Stimulated activated CD8-positive, alpha-beta memory T cell treated with anti-CD3 and anti-CD28 coated beads, Interleukin-12 subunit alpha, Interleukin-12 subunit beta, amount 100 ng/mL, for 4 hours (primary cell): ENCODE measurements around the gene SLC4A2.
"Not testable (repeated sequence)": the region's sequence is repeated elsewhere in the genome, so short reads cannot be mapped to it uniquely, and the experiment has no call there.

Experiments
- DNase-seq: peaks from one replicate; pipeline ENCODE4 v3.0.0-alpha.2; 2020; ENCODE audit warnings: low read depth

SLC4A2 gene

DNA sequence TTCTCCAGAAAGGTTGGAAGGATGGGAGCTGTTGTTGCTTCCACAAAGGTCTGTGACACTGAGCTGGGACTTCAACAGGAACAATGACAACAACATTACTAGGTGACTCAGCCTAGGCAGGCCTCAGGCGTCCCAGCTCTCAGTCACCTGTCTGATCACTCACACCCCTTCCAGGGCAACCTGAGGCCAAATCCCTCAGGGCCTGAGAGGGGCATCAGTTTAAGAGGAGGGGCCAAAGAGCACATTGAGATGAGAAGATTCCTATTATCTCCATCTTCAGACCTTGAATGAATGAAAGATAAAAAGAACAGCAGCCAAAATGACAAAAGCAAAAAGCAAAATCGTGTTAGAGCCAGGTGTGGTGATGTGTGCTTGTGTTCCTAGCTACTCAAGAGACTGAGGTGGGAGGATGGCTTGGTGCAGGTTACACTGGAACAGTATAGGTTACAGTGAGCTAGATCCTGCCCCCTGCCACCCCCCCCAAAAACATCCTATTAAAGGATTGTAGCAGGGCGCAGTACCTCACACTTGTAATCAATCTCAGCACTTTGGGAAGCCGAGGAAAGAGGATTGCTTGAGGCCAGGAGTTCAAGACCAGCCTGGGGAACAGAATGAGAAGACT is 34.8 kb upstream of the SLC4A2 start, which contains the start of gene ATG9B:
ATG9B (minus strand) TSS at position 60 of the 622 bp plus-strand sequence. CDS start 71 bp downstream, outside the sequence.
- DNase-seq, result no peak

- no peak for DNase-seq
These were observed 33.3 kb upstream of the SLC4A2 start for GRCh38 chr7:151025924-151026671.

- DNase-seq, result not testable (repeated sequence)
These were observed 32.3 kb upstream of the SLC4A2 start for GRCh38 chr7:151026771-151027727.

DNA sequence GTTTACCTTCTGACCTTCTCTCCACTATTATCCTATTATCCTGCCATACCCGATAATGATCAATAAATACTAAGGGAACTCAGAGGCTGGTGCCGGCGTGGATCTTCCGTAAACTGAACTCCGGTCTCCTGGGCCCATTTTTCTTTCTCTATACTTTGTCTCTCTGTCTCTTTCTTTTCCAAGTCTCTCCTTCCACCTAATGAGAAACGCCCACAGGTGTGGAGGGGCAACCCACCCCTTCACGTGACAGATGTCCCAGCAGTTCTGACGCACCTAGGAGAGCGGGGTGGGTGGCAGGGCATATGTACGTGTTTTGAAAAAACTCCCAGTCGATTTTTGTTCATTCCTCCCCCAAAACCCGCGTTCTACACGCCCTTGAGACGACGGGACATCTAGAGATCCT is 31.7 kb upstream of the SLC4A2 start:
- not testable (repeated sequence) for DNase-seq

DNA sequence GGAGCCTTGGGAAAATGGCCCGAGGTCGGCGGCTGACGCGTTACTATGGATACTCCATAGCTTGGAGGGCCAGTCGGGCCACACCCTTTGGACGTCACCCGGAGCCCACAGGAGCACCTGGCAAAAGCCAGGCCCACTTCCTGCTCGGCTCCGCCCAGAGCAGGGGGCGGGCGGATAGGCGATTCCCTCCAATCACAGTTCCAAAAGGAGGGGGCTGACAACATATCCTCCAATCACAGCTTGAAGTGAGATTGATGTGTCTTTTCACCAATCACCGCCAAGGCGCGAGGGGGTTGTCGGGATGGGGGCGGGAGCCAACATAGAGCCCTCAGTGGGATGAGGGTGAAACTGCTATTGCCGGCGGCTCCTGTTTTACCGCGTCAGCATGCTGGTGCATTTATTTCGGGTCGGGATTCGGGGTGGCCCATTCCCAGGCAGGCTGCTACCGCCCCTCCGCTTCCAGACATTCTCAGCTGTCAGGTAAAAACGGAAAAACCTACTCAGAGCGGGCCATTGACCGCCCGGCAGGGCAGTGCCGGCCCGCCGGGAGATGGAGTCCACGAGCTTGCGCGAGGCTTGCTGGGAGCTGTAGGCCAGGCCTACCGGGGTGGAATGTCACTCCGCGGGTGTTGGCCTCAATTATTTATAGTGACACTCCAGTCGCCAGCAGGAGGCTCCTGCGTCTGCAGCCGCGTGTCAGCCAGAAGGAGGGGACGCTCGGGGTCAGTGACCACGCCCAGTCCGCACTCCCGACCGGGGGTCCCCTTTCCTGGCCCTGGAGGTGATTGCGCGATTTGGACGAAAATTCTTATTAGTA is 31.1 kb upstream of the SLC4A2 start, which contains the start of gene ABCB8:
ABCB8 (plus strand) TSS at position 320 of the 817 bp plus-strand sequence; CDS start at position 386, 66 bp downstream.
- peak; percentile 94 for DNase-seq

DNA sequence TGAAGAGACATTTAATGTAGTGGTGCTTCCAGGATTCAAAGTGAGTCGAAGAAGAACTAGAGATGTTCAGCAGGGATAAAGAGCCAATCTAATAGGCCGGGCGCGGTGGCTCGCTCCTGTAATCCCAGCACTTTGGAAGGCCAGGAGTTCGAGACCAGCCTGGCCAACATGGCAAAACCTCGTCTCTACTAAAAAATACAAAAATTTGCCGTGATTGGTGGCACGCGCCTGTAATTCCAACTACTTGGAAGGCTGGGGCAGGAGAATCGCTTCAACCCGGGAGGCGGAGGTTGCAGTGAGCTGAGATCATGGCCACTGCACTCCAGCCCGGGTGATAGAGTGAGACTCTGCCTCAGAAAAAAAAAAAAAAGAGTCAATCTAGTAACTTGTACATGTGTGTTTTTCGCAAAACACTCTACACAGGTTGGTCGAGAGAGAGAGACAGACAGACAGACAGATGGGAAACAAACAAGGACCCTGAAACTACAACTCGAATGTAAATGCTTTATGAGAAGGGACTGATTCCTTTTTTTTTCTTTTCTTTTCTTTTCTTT is 30.4 kb upstream of the SLC4A2 start:
- DNase-seq, result no peak

DNA sequence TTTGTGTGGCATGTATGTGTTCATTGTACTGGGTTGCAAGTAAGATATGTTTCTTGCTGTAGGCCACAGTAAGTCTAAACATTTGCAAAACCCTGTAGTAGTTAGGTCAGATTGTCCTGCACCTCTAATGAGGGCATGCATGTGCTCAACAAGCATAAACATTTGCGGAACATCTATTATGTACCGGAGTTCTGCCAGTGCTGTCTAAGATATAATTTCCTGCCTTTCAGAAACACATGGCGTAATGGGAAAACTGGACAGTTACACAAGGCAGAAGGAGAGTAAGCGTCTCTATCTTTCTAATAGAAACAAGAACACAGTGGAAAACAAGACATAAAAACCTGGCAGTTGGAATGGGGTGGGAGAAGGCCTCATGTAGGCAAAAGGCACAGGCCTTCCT is 28.4 kb upstream of the SLC4A2 start:
- DNase-seq, result no peak

DNA sequence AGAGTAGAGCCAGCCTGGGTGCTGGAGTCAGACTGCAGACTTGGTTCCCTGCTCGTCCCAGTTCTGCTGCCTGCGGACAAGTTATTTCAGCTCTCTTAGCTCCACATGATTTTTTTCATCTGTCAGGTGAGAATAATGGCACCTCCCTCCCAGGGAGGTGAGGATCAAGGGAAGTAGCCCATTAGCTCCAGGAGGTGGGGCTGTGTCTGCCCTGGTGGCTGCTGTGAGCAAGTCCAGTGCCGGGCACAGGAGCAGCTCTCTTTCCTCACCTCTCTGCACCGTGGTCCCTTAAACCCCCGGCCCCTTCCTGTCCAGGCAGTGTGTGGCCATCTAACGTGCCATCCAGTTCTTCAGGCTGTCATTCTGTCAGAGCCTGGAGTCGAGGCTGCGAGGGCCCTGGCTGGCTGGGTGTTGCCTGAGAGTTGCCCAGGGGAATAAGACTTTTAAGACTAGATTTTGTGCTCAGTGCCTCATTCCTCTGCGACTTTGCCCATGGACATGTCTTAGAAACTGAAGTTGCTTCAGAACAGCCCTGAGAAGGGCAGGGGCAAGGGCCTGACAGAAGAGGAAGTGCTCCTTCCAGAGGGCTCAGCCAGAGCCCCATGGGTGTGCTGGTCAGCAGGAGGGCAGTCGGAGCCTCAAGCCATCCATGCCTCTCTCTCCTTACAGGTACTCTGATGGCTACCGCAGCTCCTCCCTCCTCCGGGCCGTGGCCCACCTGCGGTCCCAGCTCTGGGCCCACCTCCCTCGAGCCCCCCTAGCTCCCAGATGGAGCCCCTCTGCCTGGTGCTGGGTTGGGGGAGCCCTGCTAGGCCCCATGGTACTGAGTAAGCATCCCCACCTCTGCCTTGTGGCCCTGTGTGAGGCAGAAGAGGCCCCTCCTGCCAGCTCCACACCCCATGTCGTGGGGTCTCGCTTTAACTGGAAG is 26.2 kb upstream of the SLC4A2 start:
- DNase-seq, result no peak

DNA sequence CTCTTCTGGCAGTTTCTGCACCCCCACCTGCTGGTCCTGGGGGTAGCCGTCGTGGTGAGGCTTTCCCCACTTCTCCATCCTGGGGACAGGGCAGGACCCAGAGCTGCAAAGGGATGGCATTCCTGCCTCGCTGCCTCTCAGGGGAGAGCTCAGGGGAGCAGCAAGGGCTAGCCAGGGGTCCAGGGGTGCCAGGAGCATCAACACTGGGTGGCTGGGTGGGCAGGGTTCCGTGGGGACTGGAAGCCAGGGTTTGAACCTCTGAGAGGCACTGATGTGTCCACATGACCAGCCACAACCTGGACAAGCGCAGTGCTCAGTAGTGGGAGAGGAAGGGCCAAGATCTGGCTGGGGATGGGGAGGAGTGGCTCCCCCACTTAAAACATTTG is 25.5 kb upstream of the SLC4A2 start:
- no peak for DNase-seq

DNA sequence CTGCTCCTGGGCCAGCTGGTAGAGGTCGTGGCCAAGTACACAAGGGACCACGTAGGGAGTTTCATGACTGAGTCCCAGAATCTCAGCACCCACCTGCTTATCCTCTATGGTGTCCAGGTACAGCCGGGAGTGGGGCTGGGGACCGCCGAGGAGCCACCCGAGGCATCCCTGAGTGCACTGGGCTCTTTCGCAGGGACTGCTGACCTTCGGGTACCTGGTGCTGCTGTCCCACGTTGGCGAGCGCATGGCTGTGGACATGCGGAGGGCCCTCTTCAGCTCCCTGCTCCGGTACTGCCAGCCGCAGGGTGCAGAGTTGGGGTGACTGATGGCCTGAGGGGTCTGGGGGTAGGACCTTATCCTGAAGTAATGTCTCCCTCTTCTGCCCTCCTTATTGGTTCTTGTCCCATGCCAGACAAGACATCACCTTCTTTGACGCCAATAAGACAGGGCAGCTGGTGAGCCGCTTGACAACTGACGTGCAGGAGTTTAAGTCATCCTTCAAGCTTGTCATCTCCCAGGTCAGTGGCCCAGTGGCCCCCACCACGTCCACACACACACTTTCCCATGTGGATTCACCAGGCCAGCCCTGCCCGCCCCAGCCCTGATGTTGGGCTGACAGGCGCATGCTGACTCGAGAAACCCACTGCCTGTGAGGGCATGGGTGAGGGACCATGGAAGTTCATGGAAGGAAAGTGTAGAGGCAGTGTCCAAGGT is 24.9 kb upstream of the SLC4A2 start:
- no peak for DNase-seq

GRCh38 chr7:151035026-151035717 is 24.2 kb upstream of the SLC4A2 start:
- DNase-seq, result no peak

DNA sequence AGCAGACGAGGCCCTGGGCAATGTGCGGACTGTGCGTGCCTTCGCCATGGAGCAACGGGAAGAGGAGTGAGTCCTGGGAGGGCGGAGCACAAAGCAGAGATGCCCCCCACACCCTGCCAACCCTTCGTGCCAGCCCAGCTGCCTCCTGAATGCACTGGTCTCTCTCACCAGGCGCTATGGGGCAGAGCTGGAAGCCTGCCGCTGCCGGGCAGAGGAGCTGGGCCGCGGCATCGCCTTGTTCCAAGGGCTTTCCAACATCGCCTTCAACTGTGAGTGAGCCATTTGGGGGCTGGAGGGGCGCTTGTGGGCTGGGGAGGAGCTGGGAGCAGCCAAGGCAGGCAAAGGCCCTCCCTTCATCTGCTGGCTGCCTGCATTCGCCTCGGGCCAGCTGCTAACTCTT is 23.5 kb upstream of the SLC4A2 start:
- no peak for DNase-seq

- DNase-seq, result peak; percentile 60
These were observed 20.2 kb upstream of the SLC4A2 start for GRCh38 chr7:151038951-151039849.

- DNase-seq, result no peak
These were observed 19.4 kb upstream of the SLC4A2 start for GRCh38 chr7:151039850-151040548.

GRCh38 chr7:151040616-151041375 is 18.6 kb upstream of the SLC4A2 start:
- no peak for DNase-seq

DNA sequence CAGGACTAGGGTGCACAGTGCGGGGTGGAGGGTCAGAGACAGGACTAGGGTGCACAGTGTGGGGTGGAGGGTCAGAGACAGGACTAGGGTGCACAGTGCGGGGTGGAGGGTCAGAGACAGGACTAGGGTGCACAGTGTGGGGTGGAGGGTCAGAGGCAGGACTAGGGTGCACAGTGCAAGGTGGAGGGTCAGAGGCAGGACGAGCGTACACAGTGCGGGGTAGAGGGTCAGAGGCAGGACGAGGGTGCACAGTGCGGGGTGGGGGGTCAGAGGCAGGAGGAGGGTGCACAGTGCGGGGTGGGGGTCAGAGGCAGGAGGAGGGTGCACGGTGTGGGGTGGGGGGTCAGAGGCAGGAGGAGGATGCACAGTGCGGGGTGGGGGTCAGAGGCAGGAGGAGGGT is 15.9 kb upstream of the SLC4A2 start:
- not testable (repeated sequence) for DNase-seq
